K562 (cell line): ENCODE data around the gene PI4K2A. TPM values are rescaled to one million over a fixed set of nuclear protein-coding genes. Genes with fewer than 3 reads are reported as not detected.
A peak's percentile ranks its signal among the peaks of the same experiment; 100 is the strongest.

Experiments
- ATAC-seq: fragments of 200-7000 bp; cut with Tn5 transposase; 3 replicates; pipeline ENCODE4 v1.9.1; 2020; ENCODE audit warnings: moderate library complexity
- BruUV-seq: library from RNA; stranded (reverse); fragments of 400-500 nt; replicated peaks from 2 replicates; lab custom pipeline; 2021; lab: Mats Ljungman, UMichigan
- CTCF ChIA-PET: fragments of 300-600 bp; formaldehyde crosslinking; extraction: SDS; loops from one replicate; lab custom pipeline; 2021; ENCODE audit warnings: low intra/inter-chr PET ratio; lab: Yijun Ruan, JAX
- POLR2A ChIA-PET: fragments of 300-600, 350-650 bp; sonication (Branson Sonifier 250); formaldehyde crosslinking; extraction: SDS; loops from one replicate; lab custom pipeline; 2021; ENCODE audit warnings: antibody characterized with exemption, inconsistent platforms; lab: Yijun Ruan, JAX
- DNase-seq, 4 experiments: peaks; one replicate each; pipeline versions ENCODE4 v3.0.0 to v3.0.0-alpha.2; 2011 to 2018; ENCODE audit warnings: low spot score in 3 of 4, mixed read lengths in 3 of 4; ENCODE audit errors: extremely low read depth in 1 of 4
- FAIRE-seq: peaks from 2 replicates; lab custom pipeline; 2011; peaks lifted over from hg19 to GRCh38; lab: Jason Lieb, UNC
- H2AFZ ChIP-seq: 2 replicates; pipeline ENCODE4 v1.6.0; 2011; ENCODE audit warnings: low read depth, low read length, control low read depth, inconsistent platforms
- H3K27ac ChIP-seq: fragments of 200-600 bp; 3 replicates; pipeline ENCODE4 v1.8.0; 2011; ENCODE audit warnings: low read depth, mild to moderate bottlenecking, control low read depth, inconsistent platforms, low read length, moderate library complexity, mixed read lengths; ENCODE audit errors: extremely low read depth
- H3K27me3 ChIP-seq, 2 experiments: fragments of 300-600 bp in 1 of 2; 2 replicates in 1 of 2; 3 replicates in 1 of 2; pipeline versions ENCODE4 v1.6.0 to v1.8.0; 2011; ENCODE audit warnings: inconsistent platforms in 2 of 2, low read length in 2 of 2, mild to moderate bottlenecking in 1 of 2, mixed read lengths in 1 of 2, moderate library complexity in 1 of 2; ENCODE audit not compliant: control insufficient read depth in 2 of 2, insufficient read depth in 2 of 2
- H3K36me3 ChIP-seq: fragments of 300-600 bp; 3 replicates; pipeline ENCODE4 v1.8.0; 2011; ENCODE audit warnings: mild to moderate bottlenecking, low read length, inconsistent platforms; ENCODE audit not compliant: control insufficient read depth, insufficient read depth
- H3K4me1 ChIP-seq, 2 experiments: fragments of 200-600 bp in 1 of 2; replicated peaks in 1 of 2; 2 replicates in 1 of 2; 3 replicates in 1 of 2; pipeline versions ENCODE4 v1.5.1 to v1.8.0; 2011; ENCODE audit warnings: inconsistent platforms in 2 of 2, low read length in 2 of 2, mild to moderate bottlenecking in 1 of 2, mixed read lengths in 1 of 2, moderate library complexity in 1 of 2; ENCODE audit not compliant: control insufficient read depth in 2 of 2, insufficient read depth in 2 of 2
- H3K4me2 ChIP-seq: 2 replicates; pipeline ENCODE4 v1.6.1; 2011; ENCODE audit warnings: low read length, control low read depth, inconsistent platforms, mixed read lengths; ENCODE audit not compliant: insufficient read depth
- H3K4me3 ChIP-seq: fragments of 200-600 bp; sonication (generic), shearing (Covaris generic); 2 replicates; pipeline ENCODE4 v1.5.1; 2016; ENCODE audit warnings: control low read depth, inconsistent platforms
- H3K79me2 ChIP-seq: fragments of 200-600 bp; 3 replicates; pipeline ENCODE4 v1.8.0; 2011; ENCODE audit warnings: low read length, inconsistent platforms; ENCODE audit not compliant: control insufficient read depth, insufficient read depth
- H3K9ac ChIP-seq, 2 experiments: 2 replicates each; pipeline versions ENCODE4 v1.6.0 to v1.6.1; 2011; ENCODE audit warnings: low read depth in 2 of 2, low read length in 2 of 2, control low read depth in 1 of 2, inconsistent platforms in 1 of 2, mild to moderate bottlenecking in 1 of 2, mixed read lengths in 1 of 2; ENCODE audit not compliant: insufficient read depth in 1 of 2
- H3K9me1 ChIP-seq: one replicate; pipeline ENCODE4 v1.6.0; 2011; ENCODE audit warnings: inconsistent platforms, mild to moderate bottlenecking, low read length, moderate library complexity; ENCODE audit not compliant: control insufficient read depth, insufficient read depth
- H3K9me3 ChIP-seq: replicated peaks from 2 replicates; pipeline ENCODE4 v1.5.1; 2011; ENCODE audit warnings: low read depth, low read length, inconsistent platforms; ENCODE audit not compliant: control insufficient read depth, insufficient read depth
- H4K20me1 ChIP-seq: replicated peaks from 2 replicates; pipeline ENCODE4 v1.6.1; 2011; ENCODE audit warnings: low read length, inconsistent platforms, mixed read lengths; ENCODE audit not compliant: control insufficient read depth, insufficient read depth
- CEBPZ ChIP-seq: fragments of 150-350 bp; IDR thresholded peaks from 2 replicates; pipeline ENCODE4 v1.6.1; 2014; ENCODE audit warnings: low read depth, mild to moderate bottlenecking, low read length, borderline replicate concordance
- DACH1 ChIP-seq: fragments of 450-650 bp; IDR thresholded peaks from 2 replicates; pipeline ENCODE4 v1.6.1; 2018; ENCODE audit not compliant: partially characterized antibody
- FOXJ2 ChIP-seq: fragments of 200-800 bp; sonication (Bioruptor generic); IDR thresholded peaks from 2 replicates; pipeline ENCODE4 v1.6.1; 2016; ENCODE audit warnings: missing genetic modification characterization, missing compliant biosample characterization
- GMEB1 ChIP-seq: fragments of 250-450 bp; sonication (Bioruptor Pico); IDR thresholded peaks from 2 replicates; pipeline ENCODE4 v1.4.0; 2020; ENCODE audit warnings: mild to moderate bottlenecking
- NR2C2 ChIP-seq, 2 experiments: fragments of 200-800 bp in 1 of 2; sonication (Bioruptor generic) in 1 of 2; sonication (generic) in 1 of 2; formaldehyde crosslinking in 1 of 2; IDR thresholded peaks; 2 replicates each; pipeline versions ENCODE4 v1.6.1 to v1.8.0; 2016 to 2022; ENCODE audit warnings: mild to moderate bottlenecking in 1 of 2, missing compliant biosample characterization in 1 of 2, missing genetic modification characterization in 1 of 2, missing genetic modification reagents in 1 of 2
- PHTF2 ChIP-seq: fragments of 250-450 bp; sonication (Bioruptor Pico); IDR thresholded peaks from 2 replicates; pipeline ENCODE4 v1.5.0; 2021; ENCODE audit warnings: mild to moderate bottlenecking
- SUPT5H ChIP-seq: fragments of 450-650 bp; IDR thresholded peaks from 2 replicates; pipeline ENCODE4 v1.6.1; 2016
- TARDBP ChIP-seq: fragments of 450-650 bp; IDR thresholded peaks from 2 replicates; pipeline ENCODE4 v1.6.1; 2016
- TOE1 ChIP-seq, 2 experiments: fragments of 450-650 bp in 1 of 2; sonication (generic) in 1 of 2; formaldehyde crosslinking in 1 of 2; IDR thresholded peaks; 2 replicates each; pipeline versions ENCODE4 v1.7.1 to v1.8.0; 2016 to 2022; ENCODE audit warnings: borderline replicate concordance in 2 of 2, mild to moderate bottlenecking in 2 of 2, antibody characterized with exemption in 1 of 2, inconsistent platforms in 1 of 2, low read depth in 1 of 2, missing genetic modification reagents in 1 of 2, moderate library complexity in 1 of 2
- TRIM28 ChIP-seq: fragments of 450-650 bp; IDR thresholded peaks from 2 replicates; pipeline ENCODE4 v1.6.1; 2017
- ZBTB8A ChIP-seq: fragments of 450-650 bp; IDR thresholded peaks from 2 replicates; pipeline ENCODE4 v1.6.1; 2018; ENCODE audit warnings: mild to moderate bottlenecking, moderate library complexity; ENCODE audit not compliant: partially characterized antibody
- ZNF12 ChIP-seq: sonication (generic); formaldehyde crosslinking; IDR thresholded peaks from 2 replicates; pipeline ENCODE4 v1.4.0; 2020; ENCODE audit warnings: mild to moderate bottlenecking, missing genetic modification reagents
- ZNF384 ChIP-seq: IDR thresholded peaks from 2 replicates; pipeline ENCODE4 v1.6.1; 2012; ENCODE audit warnings: low read depth, low read length, improper control_type of control experiment
- WGBS: fragments of 100-300 bp; shearing (Covaris generic); methylation state at CpG from one replicate; pipeline ENCODE4 v1.1.6; 2016; ENCODE audit warnings: low coverage, mixed read lengths; ENCODE audit not compliant: insufficient coverage; ENCODE audit errors: missing lambda C conversion rate; 5-methylcytosine and 5-hydroxymethylcytosine counted together
- in situ Hi-C: fragments of 300-500 bp; cut with MboI; formaldehyde crosslinking; loops from 4 replicates; pipeline ENCODE4 v1.15.0; 2018; ENCODE audit warnings: inconsistent platforms, mixed read lengths
- intact Hi-C: fragments of 100-400 bp; cut with micrococcal nuclease; formaldehyde crosslinking; loops from 2 replicates; pipeline ENCODE4 v1.14.2; 2022
- polyA plus RNA-seq, 8 experiments: library from polyadenylated mRNA; depleted of rRNA in 4 of 8; stranded (reverse) in 5 of 8; unstranded in 3 of 8; fragments of >200 nt; fragmentation: Nextera tagmentation in 2 of 8; fragmentation: Illumina TruSeq in 1 of 8; extraction: Ambion mirVana in 2 of 8; extraction: Trizol in 1 of 8; gene quantifications; 2 replicates each; pipeline versions ENCODE4 v1.2.1 to v1.2.3, GENCODE V29; 2011 to 2014; ENCODE audit warnings: inconsistent platforms in 1 of 8, missing spikeins in 1 of 8
- total RNA-seq, 7 experiments: library from RNA; depleted of rRNA in 6 of 7; stranded (reverse); fragments of >200 nt in 6 of 7; fragmentation: Illumina TruSeq in 2 of 7; extraction: Trizol in 2 of 7; gene quantifications; 2 replicates each; pipeline versions ENCODE4 v1.2.1 to v1.2.3, GENCODE V29; 2011 to 2021; ENCODE audit warnings: low replicate concordance in 1 of 7

Gene PI4K2A
- total and polyA plus RNA-seq, 9 of the 15 experiments (the other 6 are each of a cell fraction or from before 2014, with no cell fraction given), result 4.4 to 28.4 (median 16.5) TPM

- no peaks in the 10 kb centered on the region for H4K20me1 ChIP-seq
- no peak overlapping the region for H3K4me3 ChIP-seq
- ATAC-seq (no peak), DNase-seq (no peak), FAIRE-seq (no peak)
- peak overlapping the region in 1 of 2 experiments; percentile 26; a peak in 2 of 4 replicates for H3K9ac ChIP-seq
- H3K27me3 ChIP-seq, result no peaks in the 10 kb centered on the region
- 88% methylated on average over 6 of the region's 9 CpGs for WGBS
- H3K9me3 ChIP-seq, result no peaks in the 10 kb centered on the region
- H3K27ac ChIP-seq, result no peak overlapping the region
- peaks cover 2 to 13% of the 10 kb centered on the region in 2 experiments; a peak in 3 of 5 replicates for H3K4me1 ChIP-seq
- H3K9me1 ChIP-seq, result no peaks in the 10 kb centered on the region
- in situ Hi-C loops (no loop called here), intact Hi-C loops (no loop called here)
- no TSS peak for BruUV-seq
- ChIA-PET POLR2A (interaction anchor here (0.7 to 2.1 kb wide), 7 partner anchors 9 to 259 kb away, joined by 3 to 8 read pairs (median 3); partner anchors contain the start of gene AVPI1), CTCF (no interaction called here)
- H2AFZ ChIP-seq, result no peak overlapping the region
- no peaks in the 10 kb centered on the region for H3K79me2 ChIP-seq
- no peak overlapping the region for H3K4me2 ChIP-seq
- TF ChIP-seq ZNF384 (no peak), FOXJ2 (no peak), CEBPZ (no peak), ZBTB8A (no peak), TARDBP (no peak), TOE1 (IDR thresholded peaks at IDR 0.05; ENCODE audit: borderline replicate concordance) (no peak), TOE1 (CRISPR knock-in tag; IDR thresholded peaks at IDR 0.05; ENCODE audit: borderline replicate concordance, low read depth) (no peak), DACH1 (no peak), TRIM28 (no peak), PHTF2 (CRISPR knock-in tag) (no peak), ZNF12 (CRISPR knock-in tag) (no peak), SUPT5H (no peak), GMEB1 (no peak), NR2C2 (CRISPR knock-in tag; IDR thresholded peaks at IDR 0.05) (no peak), NR2C2 (tag; IDR thresholded peaks at IDR 0.05) (no peak)
- peaks cover 54% of the 10 kb centered on the region for H3K36me3 ChIP-seq
Observed at GRCh38 chr10:97675222-97675621, 34.8 kb downstream of the PI4K2A start.
